ENCODE data around the gene ARHGEF17.

Gene ARHGEF17

DNA sequence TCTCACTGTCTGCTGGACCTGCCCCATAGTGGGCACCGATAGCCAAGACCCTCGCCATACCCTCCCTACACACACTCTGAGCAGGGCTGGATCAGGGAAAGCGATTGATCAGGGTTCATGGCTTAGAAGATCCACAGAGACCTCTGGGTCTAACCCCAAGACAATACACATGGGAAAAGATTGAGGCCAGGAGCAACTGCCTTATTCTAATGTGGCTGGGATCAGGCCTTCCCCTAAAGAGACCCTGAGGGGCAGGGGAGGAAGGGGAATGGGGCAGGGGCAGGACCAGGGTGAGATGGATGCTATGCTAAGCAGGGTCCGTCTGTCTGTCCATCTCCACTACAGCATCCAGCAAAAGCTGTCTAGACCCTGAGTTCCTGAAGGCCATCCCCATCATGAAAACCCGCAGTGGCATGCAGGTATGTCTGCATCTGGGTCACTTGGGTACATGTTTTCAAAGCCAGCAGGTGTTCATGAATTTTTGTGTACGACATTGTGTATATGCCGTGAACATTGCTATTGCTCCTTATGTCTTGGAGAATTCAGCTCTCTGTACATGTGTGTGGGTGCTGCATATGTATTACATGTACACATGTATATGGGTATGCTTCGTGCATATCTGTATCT is 52.8 kb downstream of the ARHGEF17 start:
- Histone ChIP-seq H3K4me3 (ENCODE audit: severe bottlenecking) (no peak overlapping the region), H3K27me3 (ENCODE audit: insufficient read depth, poor library complexity, severe bottlenecking) (no peaks in the 10 kb centered on the region), H3K27ac (ENCODE audit: poor library complexity, severe bottlenecking) (no peak overlapping the region), H3K9me3 (ENCODE audit: severe bottlenecking) (no peaks in the 10 kb centered on the region), H3K4me1 (ENCODE audit: insufficient read depth, poor library complexity, severe bottlenecking) (no peaks in the 10 kb centered on the region), H3K36me3 (ENCODE audit: low read depth) (peaks cover 12% of the 10 kb centered on the region; the same call in 1 of the 2 replicates)
- TF ChIP-seq, protein P1, sequence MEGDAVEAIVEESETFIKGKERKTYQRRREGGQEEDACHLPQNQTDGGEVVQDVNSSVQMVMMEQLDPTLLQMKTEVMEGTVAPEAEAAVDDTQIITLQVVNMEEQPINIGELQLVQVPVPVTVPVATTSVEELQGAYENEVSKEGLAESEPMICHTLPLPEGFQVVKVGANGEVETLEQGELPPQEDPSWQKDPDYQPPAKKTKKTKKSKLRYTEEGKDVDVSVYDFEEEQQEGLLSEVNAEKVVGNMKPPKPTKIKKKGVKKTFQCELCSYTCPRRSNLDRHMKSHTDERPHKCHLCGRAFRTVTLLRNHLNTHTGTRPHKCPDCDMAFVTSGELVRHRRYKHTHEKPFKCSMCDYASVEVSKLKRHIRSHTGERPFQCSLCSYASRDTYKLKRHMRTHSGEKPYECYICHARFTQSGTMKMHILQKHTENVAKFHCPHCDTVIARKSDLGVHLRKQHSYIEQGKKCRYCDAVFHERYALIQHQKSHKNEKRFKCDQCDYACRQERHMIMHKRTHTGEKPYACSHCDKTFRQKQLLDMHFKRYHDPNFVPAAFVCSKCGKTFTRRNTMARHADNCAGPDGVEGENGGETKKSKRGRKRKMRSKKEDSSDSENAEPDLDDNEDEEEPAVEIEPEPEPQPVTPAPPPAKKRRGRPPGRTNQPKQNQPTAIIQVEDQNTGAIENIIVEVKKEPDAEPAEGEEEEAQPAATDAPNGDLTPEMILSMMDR (IDR thresholded peaks at IDR 0.05; ENCODE audit: poor library complexity, severe bottlenecking) = no peak
- DNase-seq (ENCODE audit: low spot score) = no peak
- ATAC-seq (ENCODE audit: low read depth) = no peak

DNA sequence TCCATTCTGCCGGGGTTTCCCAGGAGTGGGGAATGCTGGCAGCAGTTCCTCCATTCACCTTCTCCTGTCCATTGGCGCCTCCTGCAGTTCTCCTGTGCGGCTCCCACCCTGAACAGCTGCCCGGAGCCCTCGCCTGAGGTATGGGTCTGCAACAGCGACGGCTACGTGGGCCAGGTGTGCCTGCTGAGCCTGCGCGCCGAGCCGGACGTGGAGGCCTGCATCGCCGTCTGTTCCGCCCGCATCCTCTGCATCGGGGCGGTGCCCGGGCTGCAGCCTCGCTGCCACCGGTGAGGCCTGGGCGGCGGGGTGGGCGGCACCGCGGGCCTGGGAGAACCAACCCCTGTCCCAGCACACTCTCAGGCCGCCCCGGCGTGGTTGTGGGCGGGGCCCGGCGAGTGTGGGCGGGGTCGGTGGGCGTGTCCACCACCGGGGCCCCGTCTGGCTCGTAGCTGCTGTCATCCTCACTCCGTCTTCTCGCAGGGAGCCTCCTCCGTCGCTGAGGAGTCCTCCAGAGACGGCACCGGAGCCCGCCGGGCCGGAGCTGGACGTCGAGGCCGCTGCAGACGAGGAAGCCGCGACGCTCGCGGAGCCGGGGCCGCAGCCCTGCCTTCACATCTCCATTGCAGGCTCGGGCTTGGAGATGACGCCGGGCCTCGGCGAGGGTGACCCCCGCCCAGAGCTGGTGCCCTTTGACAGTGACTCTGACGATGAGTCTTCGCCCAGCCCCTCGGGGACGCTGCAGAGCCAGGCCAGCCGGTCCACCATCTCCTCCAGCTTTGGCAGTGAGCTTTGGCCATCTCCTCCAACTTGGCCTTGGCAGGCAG is 54.1 kb downstream of the ARHGEF17 start:
- ATAC-seq (ENCODE audit: low read depth) = no peak
- no peaks in the 10 kb centered on the region for H3K4me1 ChIP-seq (ENCODE audit: insufficient read depth, poor library complexity, severe bottlenecking)
- H3K4me3 ChIP-seq (ENCODE audit: severe bottlenecking) = no peak overlapping the region
- no peaks in the 10 kb centered on the region for H3K27me3 ChIP-seq (ENCODE audit: insufficient read depth, poor library complexity, severe bottlenecking)
- no peaks in the 10 kb centered on the region for H3K9me3 ChIP-seq (ENCODE audit: severe bottlenecking)
- H3K27ac ChIP-seq (ENCODE audit: poor library complexity, severe bottlenecking) = no peak overlapping the region
- no peak for DNase-seq (ENCODE audit: low spot score)
- TF ChIP-seq, protein P1 (IDR thresholded peaks at IDR 0.05; ENCODE audit: poor library complexity, severe bottlenecking) = no peak
- H3K36me3 ChIP-seq (ENCODE audit: low read depth) = peaks cover 16% of the 10 kb centered on the region; the same call in 1 of the 2 replicates

DNA sequence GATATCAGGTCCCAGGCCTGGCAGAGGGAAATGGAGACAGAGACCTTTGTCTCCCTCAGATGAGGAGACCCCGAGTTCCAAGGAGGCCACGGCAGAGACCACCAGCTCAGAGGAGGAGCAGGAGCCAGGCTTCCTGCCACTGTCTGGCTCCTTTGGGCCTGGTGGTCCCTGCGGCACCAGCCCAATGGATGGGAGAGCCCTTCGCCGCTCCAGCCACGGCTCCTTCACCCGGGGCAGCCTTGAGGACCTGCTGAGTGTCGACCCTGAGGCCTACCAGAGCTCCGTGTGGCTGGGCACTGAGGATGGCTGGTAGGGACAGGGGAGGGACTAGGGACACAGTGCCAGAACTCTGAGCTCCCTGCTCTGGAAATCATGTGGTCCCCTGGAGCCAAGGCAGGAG is 55.1 kb downstream of the ARHGEF17 start:
- no peak overlapping the region for H3K27ac ChIP-seq (ENCODE audit: poor library complexity, severe bottlenecking)
- H3K4me1 ChIP-seq (ENCODE audit: insufficient read depth, poor library complexity, severe bottlenecking) = no peaks in the 10 kb centered on the region
- TF ChIP-seq, protein P1 (IDR thresholded peaks at IDR 0.05; ENCODE audit: poor library complexity, severe bottlenecking) = no peak
- no peaks in the 10 kb centered on the region for H3K9me3 ChIP-seq (ENCODE audit: severe bottlenecking)
- DNase-seq (ENCODE audit: low spot score) (no peak), ATAC-seq (ENCODE audit: low read depth) (no peak)
- H3K4me3 ChIP-seq (ENCODE audit: severe bottlenecking) = no peak overlapping the region
- peaks cover 16% of the 10 kb centered on the region; the same call in 1 of the 2 replicates for H3K36me3 ChIP-seq (ENCODE audit: low read depth)
- no peaks in the 10 kb centered on the region for H3K27me3 ChIP-seq (ENCODE audit: insufficient read depth, poor library complexity, severe bottlenecking)

DNA sequence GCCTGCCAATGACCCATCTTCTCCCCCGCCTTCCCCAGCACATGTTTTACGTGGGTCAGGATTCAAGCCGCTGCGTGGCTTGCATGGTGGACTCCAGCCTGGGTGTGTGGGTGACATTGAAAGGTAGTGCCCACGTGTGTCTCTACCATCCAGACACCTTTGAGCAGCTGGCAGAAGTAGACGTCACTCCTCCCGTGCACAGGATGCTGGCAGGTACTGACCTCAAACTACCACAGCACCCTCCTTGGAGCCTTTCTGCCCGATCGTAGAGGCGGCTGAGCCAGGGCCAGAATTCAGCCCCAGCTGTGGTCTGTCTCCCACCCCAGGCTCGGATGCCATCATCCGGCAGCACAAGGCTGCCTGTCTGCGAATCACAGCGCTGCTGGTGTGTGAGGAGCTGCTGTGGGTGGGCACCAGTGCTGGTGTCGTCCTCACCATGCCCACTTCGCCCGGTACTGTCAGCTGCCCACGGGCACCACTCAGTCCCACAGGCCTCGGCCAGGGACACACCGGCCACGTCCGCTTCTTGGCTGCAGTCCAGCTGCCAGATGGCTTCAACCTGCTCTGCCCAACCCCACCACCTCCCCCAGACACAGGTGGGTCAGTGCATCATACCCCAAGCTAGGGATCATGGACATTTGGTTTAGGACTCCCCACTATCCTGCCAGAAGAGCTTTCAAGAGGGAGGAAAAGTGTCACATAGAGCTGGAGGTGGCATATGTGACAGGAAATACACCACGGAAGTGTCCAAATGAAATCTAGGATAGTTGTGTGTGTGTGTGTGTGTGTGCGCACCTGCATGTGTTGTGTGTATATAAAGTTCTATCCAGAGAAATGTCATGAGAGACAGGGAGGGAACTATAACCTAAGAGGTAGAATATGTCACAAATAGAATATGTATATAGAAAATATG is 57.5 kb downstream of the ARHGEF17 start:
- no peak overlapping the region for H3K4me3 ChIP-seq (ENCODE audit: severe bottlenecking)
- H3K36me3 ChIP-seq (ENCODE audit: low read depth) = peaks cover 16% of the 10 kb centered on the region; the same call in 1 of the 2 replicates
- H3K27ac ChIP-seq (ENCODE audit: poor library complexity, severe bottlenecking) = no peak overlapping the region
- H3K27me3 ChIP-seq (ENCODE audit: insufficient read depth, poor library complexity, severe bottlenecking) = no peaks in the 10 kb centered on the region
- DNase-seq (ENCODE audit: low spot score) = no peak
- TF ChIP-seq, protein P1 (IDR thresholded peaks at IDR 0.05; ENCODE audit: poor library complexity, severe bottlenecking) = no peak
- H3K4me1 ChIP-seq (ENCODE audit: insufficient read depth, poor library complexity, severe bottlenecking) = no peaks in the 10 kb centered on the region
- no peak for ATAC-seq (ENCODE audit: low read depth)
- H3K9me3 ChIP-seq (ENCODE audit: severe bottlenecking) = no peaks in the 10 kb centered on the region
